Activated CD8-positive, alpha-beta T cell treated with anti-CD3 and anti-CD28 coated beads for 36 hours (primary cell): ENCODE measurements around the gene RPH3AL. TPM values are rescaled to one million over a fixed set of nuclear protein-coding genes. Genes with fewer than 3 reads are reported as not detected.

Experiments used
- ATAC-seq: fragments of 200-7000 bp; cut with Tn5 transposase; one replicate; pipeline ENCODE4 v1.10.0; 2021; ENCODE audit warnings: mild to moderate bottlenecking, moderate library complexity
- CTCF ChIA-PET: fragments of 350-600 bp; sonication (Branson Sonifier 250); formaldehyde crosslinking; loops from one replicate; lab custom pipeline; 2021; ENCODE audit warnings: antibody characterized with exemption; lab: Charles Lee
- POLR2A ChIA-PET: fragments of 350-600 bp; sonication (Branson Sonifier 250); formaldehyde crosslinking; loops from one replicate; lab custom pipeline; 2021; ENCODE audit warnings: antibody characterized with exemption; lab: Charles Lee
- DNase-seq: peaks from one replicate; pipeline ENCODE4 v3.0.0-alpha.2; 2020
- H3K27ac Mint-ChIP-seq: one replicate; pipeline ENCODE4 v1.8.0; 2021; ENCODE audit warnings: mild to moderate bottlenecking, mixed read lengths
- H3K27me3 Mint-ChIP-seq: one replicate; pipeline ENCODE4 v1.8.0; 2021; ENCODE audit warnings: mixed read lengths
- H3K36me3 Mint-ChIP-seq: one replicate; pipeline ENCODE4 v1.8.0; 2021; ENCODE audit warnings: low read depth, mixed read lengths
- H3K4me1 Mint-ChIP-seq: one replicate; pipeline ENCODE4 v1.8.0; 2021; ENCODE audit warnings: low read depth, mixed read lengths
- H3K4me3 Mint-ChIP-seq: one replicate; pipeline ENCODE4 v1.8.0; 2021; ENCODE audit warnings: mild to moderate bottlenecking, moderate library complexity, mixed read lengths
- H3K9me3 Mint-ChIP-seq: one replicate; pipeline ENCODE4 v1.8.0; 2021; ENCODE audit warnings: mixed read lengths
- CTCF ChIP-seq: fragments of 200-600 bp; IDR thresholded peaks from one replicate; pipeline ENCODE4 v1.8.0; 2022; ENCODE audit warnings: antibody characterized with exemption, mild to moderate bottlenecking
- intact Hi-C: fragments of 100-400 bp; cut with micrococcal nuclease; formaldehyde crosslinking; loops from one replicate; pipeline ENCODE4 v1.10.0; 2022
- total RNA-seq, 2 experiments: library from RNA; stranded (reverse); gene quantifications; one replicate each; pipeline ENCODE4 v1.2.3, GENCODE V29; 2021

Gene RPH3AL
- total RNA-seq, 2 experiments from 2014 or later: 0.72 to 1.1 TPM

- intact Hi-C loops: no loop called here
- Mint-ChIP-seq H3K27me3 (peaks cover 2% of the 10 kb centered on the region), H3K36me3 (no peaks in the 10 kb centered on the region), H3K27ac (no peak overlapping the region), H3K9me3 (no peaks in the 10 kb centered on the region), H3K4me1 (no peaks in the 10 kb centered on the region), H3K4me3 (no peak overlapping the region)
- POLR2A ChIA-PET: no interaction called here
- TF ChIP-seq CTCF: no peak
- no peak for ATAC-seq
- DNase-seq: no peak
- CTCF ChIA-PET: no interaction called here
These were observed 91.0 kb downstream of the RPH3AL start for GRCh38 chr17:261635-262034.

DNA sequence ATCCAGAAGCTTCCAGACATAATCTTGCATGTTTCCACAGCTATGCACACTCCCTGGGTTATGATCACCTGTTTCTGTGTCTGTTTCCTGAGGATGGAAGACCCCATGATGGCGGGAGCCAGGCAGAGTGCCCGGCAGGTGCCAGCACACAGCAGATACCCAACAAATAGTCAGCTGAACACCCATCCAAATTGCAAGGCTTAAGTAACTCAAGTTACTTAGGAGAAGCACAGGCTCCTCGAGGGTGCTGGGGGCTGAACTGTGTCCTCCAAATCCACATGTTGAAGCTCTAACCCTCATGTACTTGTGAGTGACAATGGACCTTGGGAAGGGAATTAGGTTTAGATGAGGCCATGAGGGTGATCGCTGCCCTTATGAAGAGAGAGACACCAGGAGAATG lies 91.7 kb downstream of the RPH3AL start:
- Mint-ChIP-seq H3K9me3 (no peaks in the 10 kb centered on the region), H3K27me3 (peaks cover 2% of the 10 kb centered on the region), H3K4me1 (no peaks in the 10 kb centered on the region), H3K36me3 (no peaks in the 10 kb centered on the region), H3K4me3 (no peak overlapping the region), H3K27ac (no peak overlapping the region)
- ATAC-seq (no peak), DNase-seq (no peak)
- no peak for TF ChIP-seq CTCF
- POLR2A ChIA-PET: no interaction called here
- intact Hi-C loops: no loop called here
- CTCF ChIA-PET: no interaction called here

DNA sequence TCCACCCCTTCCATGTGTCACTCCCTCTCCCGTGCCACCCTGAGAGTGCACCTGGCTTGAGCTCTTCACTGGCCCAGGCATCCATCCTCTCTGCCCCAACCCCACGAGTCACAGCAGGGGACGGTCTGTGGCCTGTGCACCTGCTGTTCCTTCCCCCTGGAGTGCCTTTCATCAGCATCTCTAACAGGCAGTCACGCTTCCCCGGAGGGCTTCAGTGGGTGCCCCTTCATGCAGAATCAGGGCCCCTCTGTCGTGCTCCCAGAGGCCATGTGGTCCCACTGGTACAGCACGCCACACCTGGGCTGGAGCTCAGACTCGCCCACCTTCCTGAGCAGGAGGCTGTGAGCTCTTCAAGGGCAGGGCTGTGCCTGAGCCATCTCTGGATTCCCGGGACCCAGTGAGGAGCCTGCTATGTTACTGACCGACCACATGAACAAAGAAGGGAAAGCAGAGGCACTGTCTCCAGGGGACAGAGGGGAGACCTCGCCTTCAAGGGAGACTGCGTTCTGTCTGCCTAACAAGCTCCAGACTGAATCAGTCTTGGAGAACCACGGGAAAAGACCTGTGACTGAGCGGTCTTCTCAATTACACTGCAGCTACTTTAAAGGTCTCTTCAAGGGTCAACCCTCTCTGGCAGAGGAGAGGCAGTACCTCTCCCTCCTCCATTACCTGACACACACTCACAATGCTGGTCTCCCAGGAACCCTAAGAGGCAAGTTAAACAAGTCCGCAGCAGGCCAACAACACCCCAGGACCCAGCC lies 92.4 kb downstream of the RPH3AL start:
- no peaks in the 10 kb centered on the region for H3K9me3 Mint-ChIP-seq
- H3K36me3 Mint-ChIP-seq: no peaks in the 10 kb centered on the region
- H3K27ac Mint-ChIP-seq: no peak overlapping the region
- H3K4me1 Mint-ChIP-seq: no peaks in the 10 kb centered on the region
- H3K4me3 Mint-ChIP-seq: no peak overlapping the region
- CTCF ChIA-PET: no interaction called here
- no peak for TF ChIP-seq CTCF
- no peak for DNase-seq
- POLR2A ChIA-PET: no interaction called here
- intact Hi-C loops: no loop called here
- peaks cover 2% of the 10 kb centered on the region for H3K27me3 Mint-ChIP-seq
- ATAC-seq: no peak

GRCh38 chr17:259341-259976 lies 93.1 kb downstream of the RPH3AL start:
- no peaks in the 10 kb centered on the region for H3K36me3 Mint-ChIP-seq
- no peak overlapping the region for H3K27ac Mint-ChIP-seq
- no peaks in the 10 kb centered on the region for H3K9me3 Mint-ChIP-seq
- intact Hi-C loops: no loop called here
- CTCF ChIA-PET: no interaction called here
- no peak for TF ChIP-seq CTCF
- H3K27me3 Mint-ChIP-seq: peaks cover 2% of the 10 kb centered on the region
- POLR2A ChIA-PET: no interaction called here
- no peak overlapping the region for H3K4me3 Mint-ChIP-seq
- no peak for ATAC-seq
- DNase-seq: no peak
- no peaks in the 10 kb centered on the region for H3K4me1 Mint-ChIP-seq

DNA sequence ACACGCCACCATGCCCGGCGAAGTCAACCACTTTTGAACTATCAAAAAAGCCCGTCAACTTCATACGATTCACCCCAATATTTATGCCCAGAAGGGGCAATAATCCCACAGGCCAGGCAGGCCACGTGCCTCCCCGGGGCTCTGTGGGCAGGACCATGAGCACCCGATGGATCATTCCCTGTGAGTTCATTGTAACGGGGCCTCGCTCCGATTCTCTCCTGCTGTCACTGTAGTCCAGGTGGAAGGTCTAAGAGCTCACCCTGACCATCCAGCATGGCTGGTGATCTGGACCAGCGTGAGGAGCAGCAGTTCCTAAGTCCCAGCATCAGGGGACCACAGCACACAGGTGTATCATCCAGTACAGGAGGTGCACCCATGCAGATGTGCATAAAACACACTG lies 93.7 kb downstream of the RPH3AL start:
- Mint-ChIP-seq H3K4me1 (no peaks in the 10 kb centered on the region), H3K36me3 (no peaks in the 10 kb centered on the region), H3K27ac (no peak overlapping the region), H3K9me3 (no peaks in the 10 kb centered on the region), H3K27me3 (peaks cover 2% of the 10 kb centered on the region), H3K4me3 (no peak overlapping the region)
- no peak for TF ChIP-seq CTCF
- POLR2A ChIA-PET: no interaction called here
- intact Hi-C loops: no loop called here
- CTCF ChIA-PET: no interaction called here
- DNase-seq: no peak
- no peak for ATAC-seq
